K562 (cell line): ENCODE measurements around the gene AP3M1. TPM values are rescaled to one million over a fixed set of nuclear protein-coding genes. Genes with fewer than 3 reads are reported as not detected.
A peak's percentile ranks its signal among the peaks of the same experiment; 100 is the strongest.

Experiments used
- BACH1 ChIP-seq: fragments of 200-800 bp; sonication (Bioruptor generic); IDR thresholded peaks from 2 replicates; pipeline ENCODE4 v1.6.1; 2016; ENCODE audit warnings: missing genetic modification characterization, missing compliant biosample characterization
- FOXP4 ChIP-seq: sonication (generic); formaldehyde crosslinking; IDR thresholded peaks from 2 replicates; pipeline ENCODE4 v1.8.0; 2022; ENCODE audit warnings: mild to moderate bottlenecking, missing genetic modification reagents, borderline replicate concordance
- PML ChIP-seq: IDR thresholded peaks from 2 replicates; pipeline ENCODE4 v1.6.1; 2012; ENCODE audit warnings: low read length, inconsistent platforms
- SMAD4 ChIP-seq: fragments of 250-450 bp; sonication (Bioruptor Pico); conservative IDR thresholded peaks from 2 replicates; pipeline ENCODE4 v1.8.0; 2021; ENCODE audit warnings: inconsistent platforms, mild to moderate bottlenecking, moderate library complexity
- SP1 ChIP-seq: sonication (generic); formaldehyde crosslinking; IDR thresholded peaks from 2 replicates; pipeline ENCODE4 v1.8.1; 2022; ENCODE audit warnings: mild to moderate bottlenecking, missing genetic modification reagents
- ZBTB17 ChIP-seq: fragments of 450-650 bp; formaldehyde crosslinking; IDR thresholded peaks from 2 replicates; pipeline ENCODE4 v1.4.0; 2020; ENCODE audit warnings: mild to moderate bottlenecking
- ZNF133 ChIP-seq: fragments of 250-450 bp; sonication (Bioruptor Pico); IDR thresholded peaks from 2 replicates; pipeline ENCODE4 v1.4.0; 2020; ENCODE audit warnings: mild to moderate bottlenecking
- ZNF311 ChIP-seq: fragments of 250-450 bp; sonication (Bioruptor Pico); IDR thresholded peaks from 2 replicates; pipeline ENCODE4 v1.4.0; 2020; ENCODE audit warnings: mild to moderate bottlenecking, moderate library complexity
- polyA plus RNA-seq, 8 experiments: library from polyadenylated mRNA; depleted of rRNA in 4 of 8; stranded (reverse) in 5 of 8; unstranded in 3 of 8; fragments of >200 nt; fragmentation: Nextera tagmentation in 2 of 8; fragmentation: Illumina TruSeq in 1 of 8; extraction: Ambion mirVana in 2 of 8; extraction: Trizol in 1 of 8; gene quantifications; 2 replicates each; pipeline versions ENCODE4 v1.2.1 to v1.2.3, GENCODE V29; 2011 to 2014; ENCODE audit warnings: inconsistent platforms in 1 of 8, missing spikeins in 1 of 8
- total RNA-seq, 7 experiments: library from RNA; depleted of rRNA in 6 of 7; stranded (reverse); fragments of >200 nt in 6 of 7; fragmentation: Illumina TruSeq in 2 of 7; extraction: Trizol in 2 of 7; gene quantifications; 2 replicates each; pipeline versions ENCODE4 v1.2.1 to v1.2.3, GENCODE V29; 2011 to 2021; ENCODE audit warnings: low replicate concordance in 1 of 7
- TF ChIP-seq, protein P1 (sequence below), 2 experiments: fragments of 450-650 bp; IDR thresholded peaks; 2 replicates each; pipeline ENCODE4 v1.6.1; 2016; ENCODE audit warnings: mild to moderate bottlenecking in 2 of 2, borderline replicate concordance in 1 of 2, low read depth in 1 of 2, moderate library complexity in 1 of 2
- TF ChIP-seq, protein P2 (sequence below), 3 experiments: fragments of 200-800 bp in 1 of 3; fragments of 250-450 bp in 1 of 3; fragments of 450-650 bp in 1 of 3; sonication (Bioruptor Pico) in 1 of 3; sonication (Bioruptor generic) in 1 of 3; formaldehyde crosslinking in 1 of 3; IDR thresholded peaks; 2 replicates each; pipeline versions ENCODE4 v1.6.1 to v1.8.0; 2016 to 2022; ENCODE audit warnings: mild to moderate bottlenecking in 2 of 3, missing genetic modification characterization in 2 of 3, missing compliant biosample characterization in 1 of 3, moderate library complexity in 1 of 3
- TF ChIP-seq, protein P3 (sequence below): fragments of 450-650 bp; IDR thresholded peaks from 2 replicates; pipeline ENCODE4 v1.6.1; 2014; ENCODE audit warnings: low read depth, mild to moderate bottlenecking, moderate library complexity, borderline replicate concordance

Gene AP3M1
- total and polyA plus RNA-seq, 9 of the 15 experiments (the other 6 are each of a cell fraction or from before 2014, with no cell fraction given), result 44.3 to 135 (median 67.6) TPM

GRCh38 chr10:74179111-74179710 lies 28.6 kb upstream of the AP3M1 start (continued):
- TF ChIP-seq, protein P1, sequence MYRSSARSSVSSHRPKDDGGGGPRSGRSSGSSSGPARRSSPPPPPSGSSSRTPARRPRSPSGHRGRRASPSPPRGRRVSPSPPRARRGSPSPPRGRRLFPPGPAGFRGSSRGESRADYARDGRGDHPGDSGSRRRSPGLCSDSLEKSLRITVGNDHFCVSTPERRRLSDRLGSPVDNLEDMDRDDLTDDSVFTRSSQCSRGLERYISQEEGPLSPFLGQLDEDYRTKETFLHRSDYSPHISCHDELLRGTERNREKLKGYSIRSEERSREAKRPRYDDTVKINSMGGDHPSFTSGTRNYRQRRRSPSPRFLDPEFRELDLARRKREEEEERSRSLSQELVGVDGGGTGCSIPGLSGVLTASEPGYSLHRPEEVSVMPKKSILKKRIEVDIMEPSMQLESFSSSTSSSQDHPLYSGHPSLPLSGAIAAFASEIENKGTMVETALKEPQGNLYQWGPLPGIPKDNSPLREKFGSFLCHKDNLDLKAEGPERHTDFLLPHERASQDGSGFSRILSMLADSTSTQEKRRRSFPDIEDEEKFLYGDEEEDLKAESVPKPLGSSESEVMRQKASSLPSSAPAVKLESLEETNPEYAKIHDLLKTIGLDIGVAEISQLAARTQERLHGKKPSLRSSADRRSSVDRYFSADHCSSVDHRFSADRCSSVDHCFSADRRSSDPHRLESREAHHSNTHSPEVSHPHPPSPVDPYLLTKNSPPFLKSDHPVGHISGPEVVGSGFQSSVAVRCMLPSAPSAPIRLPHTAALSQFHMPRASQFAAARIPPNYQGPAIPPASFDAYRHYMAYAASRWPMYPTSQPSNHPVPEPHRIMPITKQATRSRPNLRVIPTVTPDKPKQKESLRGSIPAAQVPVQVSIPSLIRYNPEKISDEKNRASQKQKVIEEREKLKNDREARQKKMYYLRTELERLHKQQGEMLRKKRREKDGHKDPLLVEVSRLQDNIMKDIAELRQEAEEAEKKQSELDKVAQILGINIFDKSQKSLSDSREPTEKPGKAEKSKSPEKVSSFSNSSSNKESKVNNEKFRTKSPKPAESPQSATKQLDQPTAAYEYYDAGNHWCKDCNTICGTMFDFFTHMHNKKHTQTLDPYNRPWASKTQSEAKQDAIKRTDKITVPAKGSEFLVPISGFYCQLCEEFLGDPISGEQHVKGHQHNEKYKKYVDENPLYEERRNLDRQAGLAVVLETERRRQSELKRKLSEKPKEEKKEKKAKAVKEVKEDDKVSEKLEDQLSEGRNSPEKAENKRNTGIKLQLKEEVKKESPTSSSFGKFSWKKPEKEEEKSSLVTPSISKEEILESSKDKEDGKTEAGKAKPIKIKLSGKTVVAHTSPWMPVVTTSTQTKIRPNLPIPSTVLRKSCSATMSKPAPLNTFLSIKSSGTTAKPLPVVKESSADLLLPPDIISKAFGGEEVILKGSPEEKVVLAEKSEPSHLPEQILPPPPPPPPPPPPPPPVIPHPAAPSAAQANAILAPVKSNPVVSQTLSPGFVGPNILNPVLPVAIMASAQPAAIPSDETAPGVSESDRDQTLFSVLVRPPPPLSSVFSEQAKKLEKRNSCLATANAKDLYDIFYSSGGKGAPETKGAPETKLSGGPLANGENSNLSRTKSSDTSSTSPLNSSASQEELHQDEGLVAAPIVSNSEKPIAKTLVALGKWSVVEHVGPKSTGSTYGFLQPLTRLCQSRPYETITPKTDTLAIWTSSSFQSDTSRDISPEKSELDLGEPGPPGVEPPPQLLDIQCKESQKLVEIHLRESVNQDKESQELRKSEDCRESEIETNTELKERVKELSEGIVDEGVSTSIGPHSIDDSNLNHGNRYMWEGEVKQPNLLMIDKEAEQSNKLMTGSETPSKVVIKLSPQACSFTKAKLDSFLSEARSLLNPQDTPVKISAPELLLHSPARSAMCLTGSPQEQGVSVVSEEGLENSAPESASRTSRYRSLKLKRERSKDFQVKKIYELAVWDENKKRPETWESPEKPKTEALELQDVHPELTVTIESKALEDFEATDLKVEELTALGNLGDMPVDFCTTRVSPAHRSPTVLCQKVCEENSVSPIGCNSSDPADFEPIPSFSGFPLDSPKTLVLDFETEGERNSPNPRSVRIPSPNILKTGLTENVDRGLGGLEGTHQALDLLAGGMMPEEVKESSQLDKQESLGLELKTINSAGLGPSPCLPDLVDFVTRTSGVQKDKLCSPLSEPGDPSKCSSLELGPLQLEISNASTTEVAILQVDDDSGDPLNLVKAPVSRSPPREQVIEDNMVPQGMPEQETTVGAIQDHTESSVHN (IDR thresholded peaks at IDR 0.05; ENCODE audit: borderline replicate concordance in 1 of 2, low read depth in 1 of 2), result no peak
- TF ChIP-seq ZNF311 (CRISPR knock-in tag) (peak; percentile 96), SP1 (CRISPR knock-in tag) (peak; percentile 61; the same call in 1 of the 2 replicates), FOXP4 (CRISPR knock-in tag) (no peak), BACH1 (peak; percentile 93), SMAD4 (CRISPR knock-in tag) (peak; percentile 97), ZBTB17 (peak; percentile 90), ZNF133 (0 out of 2 replicates have a peak, but pooled peaks have one; percentile 85), PML (no peak)
- TF ChIP-seq, protein P2, sequence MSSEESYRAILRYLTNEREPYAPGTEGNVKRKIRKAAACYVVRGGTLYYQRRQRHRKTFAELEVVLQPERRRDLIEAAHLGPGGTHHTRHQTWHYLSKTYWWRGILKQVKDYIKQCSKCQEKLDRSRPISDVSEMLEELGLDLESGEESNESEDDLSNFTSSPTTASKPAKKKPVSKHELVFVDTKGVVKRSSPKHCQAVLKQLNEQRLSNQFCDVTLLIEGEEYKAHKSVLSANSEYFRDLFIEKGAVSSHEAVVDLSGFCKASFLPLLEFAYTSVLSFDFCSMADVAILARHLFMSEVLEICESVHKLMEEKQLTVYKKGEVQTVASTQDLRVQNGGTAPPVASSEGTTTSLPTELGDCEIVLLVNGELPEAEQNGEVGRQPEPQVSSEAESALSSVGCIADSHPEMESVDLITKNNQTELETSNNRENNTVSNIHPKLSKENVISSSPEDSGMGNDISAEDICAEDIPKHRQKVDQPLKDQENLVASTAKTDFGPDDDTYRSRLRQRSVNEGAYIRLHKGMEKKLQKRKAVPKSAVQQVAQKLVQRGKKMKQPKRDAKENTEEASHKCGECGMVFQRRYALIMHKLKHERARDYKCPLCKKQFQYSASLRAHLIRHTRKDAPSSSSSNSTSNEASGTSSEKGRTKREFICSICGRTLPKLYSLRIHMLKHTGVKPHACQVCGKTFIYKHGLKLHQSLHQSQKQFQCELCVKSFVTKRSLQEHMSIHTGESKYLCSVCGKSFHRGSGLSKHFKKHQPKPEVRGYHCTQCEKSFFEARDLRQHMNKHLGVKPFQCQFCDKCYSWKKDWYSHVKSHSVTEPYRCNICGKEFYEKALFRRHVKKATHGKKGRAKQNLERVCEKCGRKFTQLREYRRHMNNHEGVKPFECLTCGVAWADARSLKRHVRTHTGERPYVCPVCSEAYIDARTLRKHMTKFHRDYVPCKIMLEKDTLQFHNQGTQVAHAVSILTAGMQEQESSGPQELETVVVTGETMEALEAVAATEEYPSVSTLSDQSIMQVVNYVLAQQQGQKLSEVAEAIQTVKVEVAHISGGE (CRISPR knock-in tag; IDR thresholded peaks at IDR 0.05), result peak in 1 of 3 experiments; percentile 75; a peak in 2 of 6 replicates
- TF ChIP-seq, protein P3, sequence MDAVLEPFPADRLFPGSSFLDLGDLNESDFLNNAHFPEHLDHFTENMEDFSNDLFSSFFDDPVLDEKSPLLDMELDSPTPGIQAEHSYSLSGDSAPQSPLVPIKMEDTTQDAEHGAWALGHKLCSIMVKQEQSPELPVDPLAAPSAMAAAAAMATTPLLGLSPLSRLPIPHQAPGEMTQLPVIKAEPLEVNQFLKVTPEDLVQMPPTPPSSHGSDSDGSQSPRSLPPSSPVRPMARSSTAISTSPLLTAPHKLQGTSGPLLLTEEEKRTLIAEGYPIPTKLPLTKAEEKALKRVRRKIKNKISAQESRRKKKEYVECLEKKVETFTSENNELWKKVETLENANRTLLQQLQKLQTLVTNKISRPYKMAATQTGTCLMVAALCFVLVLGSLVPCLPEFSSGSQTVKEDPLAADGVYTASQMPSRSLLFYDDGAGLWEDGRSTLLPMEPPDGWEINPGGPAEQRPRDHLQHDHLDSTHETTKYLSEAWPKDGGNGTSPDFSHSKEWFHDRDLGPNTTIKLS, result no peak
